Panc1 (cell line): ENCODE results near the gene IL33. TPM values are rescaled to one million over a fixed set of nuclear protein-coding genes. Genes with fewer than 3 reads are reported as not detected.

ENCODE experiments used
- ATAC-seq: fragments of 200-7000 bp; cut with Tn5 transposase; 2 replicates; pipeline ENCODE4 v1.9.1; 2020; ENCODE audit warnings: mild to moderate bottlenecking, moderate library complexity
- BruUV-seq: library from RNA; stranded (reverse); fragments of 400-500 nt; replicated peaks from 2 replicates; lab custom pipeline; 2021; lab: Mats Ljungman, UMichigan
- CTCF ChIA-PET: fragments of 300-600 bp; sonication (Branson Sonifier 250); formaldehyde crosslinking; loops from one replicate; lab custom pipeline; 2022; ENCODE audit warnings: antibody characterized with exemption; lab: Charles Lee
- POLR2A ChIA-PET: fragments of 300-600 bp; sonication (Branson Sonifier 250); formaldehyde crosslinking; loops from one replicate; lab custom pipeline; 2022; ENCODE audit warnings: antibody characterized with exemption; lab: Charles Lee
- DNase-seq: peaks from one replicate; pipeline ENCODE4 v3.0.0-alpha.2; 2010; ENCODE audit warnings: low read depth, low spot score
- H3K27ac ChIP-seq: 2 replicates; pipeline ENCODE4 v1.5.1; 2011; ENCODE audit warnings: mild to moderate bottlenecking, low read length, inconsistent platforms
- H3K27me3 ChIP-seq: fragments of 200-500 bp; sonication (Bioruptor generic); 2 replicates; pipeline ENCODE4 v1.6.0; 2014; ENCODE audit warnings: low read length, inconsistent platforms; ENCODE audit not compliant: control insufficient read depth, insufficient read depth
- H3K36me3 ChIP-seq: fragments of 200-500 bp; sonication (Bioruptor generic); 2 replicates; pipeline ENCODE4 v1.5.1; 2014; ENCODE audit warnings: inconsistent platforms, mild to moderate bottlenecking, low read length, moderate library complexity; ENCODE audit not compliant: control insufficient read depth, insufficient read depth
- H3K4me1 ChIP-seq: 2 replicates; pipeline ENCODE4 v1.5.1; 2011; ENCODE audit warnings: inconsistent platforms, mild to moderate bottlenecking, low read length, moderate library complexity; ENCODE audit not compliant: control insufficient read depth, insufficient read depth
- H3K4me3 ChIP-seq, 2 experiments: 2 replicates each; pipeline ENCODE4 v1.5.1; 2011 to 2012; ENCODE audit warnings: low read depth in 2 of 2, low read length in 2 of 2, mild to moderate bottlenecking in 2 of 2, inconsistent platforms in 1 of 2, moderate library complexity in 1 of 2
- H3K9me3 ChIP-seq: fragments of 200-500 bp; sonication (Bioruptor generic); 2 replicates; pipeline ENCODE4 v1.5.1; 2014; ENCODE audit warnings: low read depth, mild to moderate bottlenecking, inconsistent platforms, low read length, moderate library complexity; ENCODE audit not compliant: control insufficient read depth, insufficient read depth
- POLR2AphosphoS5 ChIP-seq: IDR thresholded peaks from 2 replicates; pipeline ENCODE4 v1.6.1; 2012; ENCODE audit warnings: mild to moderate bottlenecking, low read depth, low read length, moderate library complexity
- SIN3A ChIP-seq: IDR thresholded peaks from 2 replicates; pipeline ENCODE4 v1.6.1; 2012; ENCODE audit warnings: low read depth, mild to moderate bottlenecking, low read length, moderate library complexity, borderline replicate concordance; ENCODE audit not compliant: insufficient read depth
- TCF7L2 ChIP-seq: IDR thresholded peaks from 2 replicates; pipeline ENCODE4 v1.6.1; 2011; ENCODE audit warnings: mild to moderate bottlenecking, low read depth, low read length, inconsistent platforms
- in situ Hi-C: cut with HindIII; loops from 2 replicates; pipeline ENCODE4 v1.10.0; 2016; ENCODE audit warnings: low sequenced_read_pairs, low pct_unique_long_range_greater_than_20kb
- intact Hi-C: fragments of 100-400 bp; cut with micrococcal nuclease; formaldehyde crosslinking; loops from one replicate; pipeline ENCODE4 v1.10.0; 2022; ENCODE audit not compliant: unreplicated experiment
- total RNA-seq: library from RNA; stranded (reverse); gene quantifications from one replicate; pipeline ENCODE4 v1.2.1, GENCODE V29; 2021; ENCODE audit not compliant: unreplicated experiment
- TF ChIP-seq, protein P1 (sequence below), 2 experiments: IDR thresholded peaks; 2 replicates each; pipeline ENCODE4 v1.6.1; 2011 to 2012; ENCODE audit warnings: low read depth in 2 of 2, control low read depth in 1 of 2, low read length in 1 of 2, mild to moderate bottlenecking in 1 of 2, moderate library complexity in 1 of 2; ENCODE audit not compliant: insufficient read depth in 1 of 2
- TF ChIP-seq, protein P2 (sequence below): fragments of 450-650 bp; IDR thresholded peaks from 2 replicates; pipeline ENCODE4 v1.5.1; 2017; ENCODE audit warnings: mild to moderate bottlenecking

IL33 gene
- total RNA-seq, 1 experiment from 2014 or later: not detected

DNA sequence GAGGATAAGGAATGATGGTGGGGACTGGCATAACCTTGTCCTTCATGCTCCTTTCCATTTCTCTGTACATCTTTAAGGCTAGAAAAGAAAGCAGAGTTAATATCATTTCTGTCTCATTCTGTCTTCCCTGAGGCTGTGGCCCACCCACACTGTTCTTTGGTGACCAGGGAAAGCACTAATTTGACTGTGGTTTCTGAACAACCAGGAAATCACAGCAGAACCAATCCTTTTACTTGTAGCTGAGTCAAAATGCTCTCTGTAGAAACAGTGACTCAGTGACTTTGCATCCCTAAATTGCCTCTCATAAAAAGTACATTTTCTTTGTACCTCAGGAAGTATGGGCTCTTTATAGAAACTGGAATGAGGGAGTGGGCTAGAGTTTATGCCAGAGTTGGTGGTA, 28.1 kb downstream of the IL33 start:
- ATAC-seq (no peak), DNase-seq (no peak)
- BruUV-seq: no TSS peak

DNA sequence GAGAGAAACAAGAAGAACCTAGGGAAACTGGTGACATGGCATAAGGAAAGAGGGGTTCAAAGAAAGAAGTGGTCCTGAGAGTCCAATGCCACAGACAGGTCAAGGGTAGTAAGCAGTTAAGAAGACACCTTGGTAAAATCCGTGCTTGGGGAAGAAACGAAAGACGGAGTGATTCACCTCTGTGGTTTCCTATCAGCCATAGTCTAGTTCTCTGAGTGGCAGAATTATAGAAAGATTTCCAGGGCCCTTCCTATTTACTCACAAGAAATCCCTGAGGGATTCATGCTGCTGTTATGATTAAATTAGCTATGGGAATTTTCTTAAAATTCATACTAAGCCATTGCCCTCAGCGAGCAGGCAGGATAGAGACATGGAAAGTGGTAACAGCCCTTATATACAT, 31.7 kb downstream of the IL33 start:
- Histone ChIP-seq H3K27me3 (no peaks in the 10 kb centered on the region), H3K9me3 (no peaks in the 10 kb centered on the region), H3K36me3 (no peaks in the 10 kb centered on the region), H3K4me1 (no peaks in the 10 kb centered on the region), H3K27ac (no peak overlapping the region), H3K4me3 (no peak overlapping the region)
- TF ChIP-seq TCF7L2: no peak
- no peak for TF ChIP-seq POLR2AphosphoS5
- TF ChIP-seq, protein P1, sequence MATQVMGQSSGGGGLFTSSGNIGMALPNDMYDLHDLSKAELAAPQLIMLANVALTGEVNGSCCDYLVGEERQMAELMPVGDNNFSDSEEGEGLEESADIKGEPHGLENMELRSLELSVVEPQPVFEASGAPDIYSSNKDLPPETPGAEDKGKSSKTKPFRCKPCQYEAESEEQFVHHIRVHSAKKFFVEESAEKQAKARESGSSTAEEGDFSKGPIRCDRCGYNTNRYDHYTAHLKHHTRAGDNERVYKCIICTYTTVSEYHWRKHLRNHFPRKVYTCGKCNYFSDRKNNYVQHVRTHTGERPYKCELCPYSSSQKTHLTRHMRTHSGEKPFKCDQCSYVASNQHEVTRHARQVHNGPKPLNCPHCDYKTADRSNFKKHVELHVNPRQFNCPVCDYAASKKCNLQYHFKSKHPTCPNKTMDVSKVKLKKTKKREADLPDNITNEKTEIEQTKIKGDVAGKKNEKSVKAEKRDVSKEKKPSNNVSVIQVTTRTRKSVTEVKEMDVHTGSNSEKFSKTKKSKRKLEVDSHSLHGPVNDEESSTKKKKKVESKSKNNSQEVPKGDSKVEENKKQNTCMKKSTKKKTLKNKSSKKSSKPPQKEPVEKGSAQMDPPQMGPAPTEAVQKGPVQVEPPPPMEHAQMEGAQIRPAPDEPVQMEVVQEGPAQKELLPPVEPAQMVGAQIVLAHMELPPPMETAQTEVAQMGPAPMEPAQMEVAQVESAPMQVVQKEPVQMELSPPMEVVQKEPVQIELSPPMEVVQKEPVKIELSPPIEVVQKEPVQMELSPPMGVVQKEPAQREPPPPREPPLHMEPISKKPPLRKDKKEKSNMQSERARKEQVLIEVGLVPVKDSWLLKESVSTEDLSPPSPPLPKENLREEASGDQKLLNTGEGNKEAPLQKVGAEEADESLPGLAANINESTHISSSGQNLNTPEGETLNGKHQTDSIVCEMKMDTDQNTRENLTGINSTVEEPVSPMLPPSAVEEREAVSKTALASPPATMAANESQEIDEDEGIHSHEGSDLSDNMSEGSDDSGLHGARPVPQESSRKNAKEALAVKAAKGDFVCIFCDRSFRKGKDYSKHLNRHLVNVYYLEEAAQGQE (IDR thresholded peaks at IDR 0.05; ENCODE audit: insufficient read depth in 1 of 2, low read depth in 2 of 2, low read length in 1 of 2): no peak
- TF ChIP-seq, protein P2, sequence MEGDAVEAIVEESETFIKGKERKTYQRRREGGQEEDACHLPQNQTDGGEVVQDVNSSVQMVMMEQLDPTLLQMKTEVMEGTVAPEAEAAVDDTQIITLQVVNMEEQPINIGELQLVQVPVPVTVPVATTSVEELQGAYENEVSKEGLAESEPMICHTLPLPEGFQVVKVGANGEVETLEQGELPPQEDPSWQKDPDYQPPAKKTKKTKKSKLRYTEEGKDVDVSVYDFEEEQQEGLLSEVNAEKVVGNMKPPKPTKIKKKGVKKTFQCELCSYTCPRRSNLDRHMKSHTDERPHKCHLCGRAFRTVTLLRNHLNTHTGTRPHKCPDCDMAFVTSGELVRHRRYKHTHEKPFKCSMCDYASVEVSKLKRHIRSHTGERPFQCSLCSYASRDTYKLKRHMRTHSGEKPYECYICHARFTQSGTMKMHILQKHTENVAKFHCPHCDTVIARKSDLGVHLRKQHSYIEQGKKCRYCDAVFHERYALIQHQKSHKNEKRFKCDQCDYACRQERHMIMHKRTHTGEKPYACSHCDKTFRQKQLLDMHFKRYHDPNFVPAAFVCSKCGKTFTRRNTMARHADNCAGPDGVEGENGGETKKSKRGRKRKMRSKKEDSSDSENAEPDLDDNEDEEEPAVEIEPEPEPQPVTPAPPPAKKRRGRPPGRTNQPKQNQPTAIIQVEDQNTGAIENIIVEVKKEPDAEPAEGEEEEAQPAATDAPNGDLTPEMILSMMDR: no peak
- TF ChIP-seq SIN3A: no peak
- intact Hi-C loops (no loop called here), in situ Hi-C loops (no loop called here)
- no TSS peak for BruUV-seq
- no peak for DNase-seq
- CTCF ChIA-PET: no interaction called here
- POLR2A ChIA-PET: no interaction called here
- ATAC-seq: no peak

More for the DNA sequence above, 28.1 kb downstream of the IL33 start:
- Histone ChIP-seq H3K27me3 (no peaks in the 10 kb centered on the region), H3K27ac (no peak overlapping the region), H3K4me3 (no peak overlapping the region), H3K9me3 (no peaks in the 10 kb centered on the region), H3K36me3 (no peaks in the 10 kb centered on the region), H3K4me1 (no peaks in the 10 kb centered on the region)
- POLR2A ChIA-PET: no interaction called here
- CTCF ChIA-PET: no interaction called here
- TF ChIP-seq, protein P1 (IDR thresholded peaks at IDR 0.05; ENCODE audit: insufficient read depth in 1 of 2, low read depth in 2 of 2, low read length in 1 of 2): no peak
- in situ Hi-C loops: no loop called here
- intact Hi-C loops: no loop called here
